HFFc6 (cell line): Measurements from ENCODE around the gene DOCK3. TPM values are rescaled to one million over a fixed set of nuclear protein-coding genes. Genes with fewer than 3 reads are reported as not detected.
"Not testable (repeated sequence)": the region's sequence is repeated elsewhere in the genome, so short reads cannot be mapped to it uniquely, and the experiment has no call there.

Source experiments
- DNase-seq: peaks from one replicate; pipeline ENCODE4 v3.0.0-alpha.2; 2018
- H3K27ac Mint-ChIP-seq: 2 replicates; pipeline ENCODE4 v1.8.0; 2020; ENCODE audit warnings: mild to moderate bottlenecking, mixed read lengths
- H3K27me3 Mint-ChIP-seq: 2 replicates; pipeline ENCODE4 v1.8.0; 2021; ENCODE audit warnings: mild to moderate bottlenecking, moderate library complexity, mixed read lengths; ENCODE audit not compliant: insufficient read depth
- H3K36me3 Mint-ChIP-seq: 2 replicates; pipeline ENCODE4 v1.8.0; 2021; ENCODE audit warnings: low read depth, mixed read lengths
- H3K4me1 Mint-ChIP-seq: 2 replicates; pipeline ENCODE4 v1.8.0; 2020; ENCODE audit warnings: low read depth, mixed read lengths
- H3K4me3 Mint-ChIP-seq: 2 replicates; pipeline ENCODE4 v1.8.0; 2020; ENCODE audit warnings: mild to moderate bottlenecking, moderate library complexity, mixed read lengths
- H3K9me3 Mint-ChIP-seq: 2 replicates; pipeline ENCODE4 v1.8.0; 2020; ENCODE audit warnings: mild to moderate bottlenecking, mixed read lengths
- CTCF ChIP-seq: fragments of 200-600 bp; sonication (generic); IDR thresholded peaks from 2 replicates; pipeline ENCODE4 v1.5.0; 2021; ENCODE audit warnings: antibody characterized with exemption, mild to moderate bottlenecking
- total RNA-seq, 6 experiments: library from RNA; stranded (reverse); fragmentation: NEBNext Ultra II Directional; extraction: Animal tissue kit (Norgen Biotek cat#: 25700); gene quantifications; 2 replicates in 1 of 6; 3 replicates in 5 of 6; pipeline ENCODE4 v1.2.3, GENCODE V29; 2021

DOCK3 gene
- total RNA-seq, 6 experiments from 2014 or later, result 0.14 to 0.26 (median 0.22) TPM

- Mint-ChIP-seq H3K4me3 (peak overlapping the region; percentile 95), H3K4me1 (peaks cover 55% of the 10 kb centered on the region), H3K9me3 (no peaks in the 10 kb centered on the region), H3K27me3 (no peaks in the 10 kb centered on the region; the same call in none of the 2 replicates), H3K27ac (peak overlapping the region; percentile 79), H3K36me3 (peaks cover 38% of the 10 kb centered on the region)
- peak; percentile 60 for TF ChIP-seq CTCF
- DNase-seq, result no peak
Observed at GRCh38 chr3:51386159-51386851, 711.6 kb downstream of the DOCK3 start.

- H3K36me3 Mint-ChIP-seq, result peaks cover 38% of the 10 kb centered on the region
- H3K27me3 Mint-ChIP-seq, result no peaks in the 10 kb centered on the region; the same call in none of the 2 replicates
- no peaks in the 10 kb centered on the region for H3K9me3 Mint-ChIP-seq
- peak overlapping the region; percentile 95 for H3K4me3 Mint-ChIP-seq
- H3K27ac Mint-ChIP-seq, result peak overlapping the region; percentile 79; the same call in 1 of the 2 replicates
- H3K4me1 Mint-ChIP-seq, result peaks cover 55% of the 10 kb centered on the region
- no peak for TF ChIP-seq CTCF
- no peak for DNase-seq
Observed at GRCh38 chr3:51386852-51387229, 712.1 kb downstream of the DOCK3 start.

- not testable (repeated sequence) for H3K27ac Mint-ChIP-seq, H3K27me3 Mint-ChIP-seq, H3K9me3 Mint-ChIP-seq, DNase-seq
- Mint-ChIP-seq H3K4me1 (peaks cover 55% of the 10 kb centered on the region), H3K4me3 (peak overlapping the region; percentile 95), H3K36me3 (peaks cover 38% of the 10 kb centered on the region)
Observed at GRCh38 chr3:51387281-51387680, 712.6 kb downstream of the DOCK3 start.

- H3K27ac Mint-ChIP-seq, result no peak overlapping the region
- H3K9me3 Mint-ChIP-seq, result no peaks in the 10 kb centered on the region
- H3K27me3 Mint-ChIP-seq, result no peaks in the 10 kb centered on the region; the same call in none of the 2 replicates
- DNase-seq, result peak; percentile 22
- H3K36me3 Mint-ChIP-seq, result peaks cover 45% of the 10 kb centered on the region
- peak; percentile 40; the same call in 1 of the 2 replicates for TF ChIP-seq CTCF
- no peak overlapping the region for H3K4me3 Mint-ChIP-seq
- H3K4me1 Mint-ChIP-seq, result peaks cover 58% of the 10 kb centered on the region
Observed at GRCh38 chr3:51388286-51389029, 713.7 kb downstream of the DOCK3 start.

GRCh38 chr3:51389423-51390183, 714.9 kb downstream of the DOCK3 start:
- Mint-ChIP-seq H3K4me3 (no peak overlapping the region), H3K27me3 (no peaks in the 10 kb centered on the region; the same call in none of the 2 replicates), H3K9me3 (no peaks in the 10 kb centered on the region), H3K27ac (peak overlapping the region; percentile 10; the same call in 1 of the 2 replicates), H3K36me3 (peaks cover 45% of the 10 kb centered on the region), H3K4me1 (peaks cover 58% of the 10 kb centered on the region)
- peak; percentile 87 for TF ChIP-seq CTCF
- DNase-seq, result peak; percentile 22
